WTC11 (cell line): ENCODE data around the gene RPRD1B.

Experiments used
- CREB1 ChIP-seq: sonication (generic); formaldehyde crosslinking; IDR thresholded peaks from 2 replicates; pipeline ENCODE4 v1.8.0; 2023; ENCODE audit warnings: mild to moderate bottlenecking, missing genetic modification reagents
- FOXP1 ChIP-seq: sonication (generic); formaldehyde crosslinking; IDR thresholded peaks from 2 replicates; pipeline ENCODE4 v1.8.0; 2022; ENCODE audit warnings: missing genetic modification reagents, mild to moderate bottlenecking, moderate library complexity, borderline replicate concordance
- ZBTB21 ChIP-seq: sonication (generic); formaldehyde crosslinking; IDR thresholded peaks from 2 replicates; pipeline ENCODE4 v1.8.1; 2023; ENCODE audit warnings: mild to moderate bottlenecking, missing genetic modification reagents, borderline replicate concordance
- TF ChIP-seq, protein P1 (sequence below): fragments of 200-600 bp; IDR thresholded peaks from 2 replicates; pipeline ENCODE4 v1.8.0; 2022; ENCODE audit warnings: antibody characterized with exemption
- TF ChIP-seq, protein P2 (sequence below): sonication (generic); formaldehyde crosslinking; IDR thresholded peaks from 2 replicates; pipeline ENCODE4 v1.8.0; 2022; ENCODE audit warnings: mild to moderate bottlenecking, missing genetic modification reagents
- TF ChIP-seq, protein P3 (sequence below): sonication (generic); formaldehyde crosslinking; IDR thresholded peaks from 2 replicates; pipeline ENCODE4 v1.8.0; 2023; ENCODE audit warnings: missing genetic modification reagents

DNA sequence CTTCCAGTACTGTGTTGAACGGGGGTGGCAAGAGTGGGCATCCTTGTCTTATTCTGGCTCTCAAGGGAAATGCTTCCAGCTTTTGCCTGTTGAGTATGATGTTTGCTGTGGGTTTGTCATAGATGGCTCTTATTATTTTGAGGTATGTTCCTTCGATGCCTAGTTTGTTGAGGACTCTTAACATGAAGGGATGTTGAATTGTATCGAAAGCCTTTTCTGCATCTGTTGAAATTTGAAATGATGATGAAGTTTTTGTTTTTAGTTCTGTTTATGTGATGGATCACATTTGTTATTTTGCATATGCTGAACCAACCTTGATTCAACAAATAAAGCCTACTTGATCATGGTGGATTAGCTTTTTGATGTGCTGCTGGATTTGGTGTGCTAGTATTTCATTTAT is 48.0 kb downstream of the RPRD1B start:
- TF ChIP-seq, protein P1, sequence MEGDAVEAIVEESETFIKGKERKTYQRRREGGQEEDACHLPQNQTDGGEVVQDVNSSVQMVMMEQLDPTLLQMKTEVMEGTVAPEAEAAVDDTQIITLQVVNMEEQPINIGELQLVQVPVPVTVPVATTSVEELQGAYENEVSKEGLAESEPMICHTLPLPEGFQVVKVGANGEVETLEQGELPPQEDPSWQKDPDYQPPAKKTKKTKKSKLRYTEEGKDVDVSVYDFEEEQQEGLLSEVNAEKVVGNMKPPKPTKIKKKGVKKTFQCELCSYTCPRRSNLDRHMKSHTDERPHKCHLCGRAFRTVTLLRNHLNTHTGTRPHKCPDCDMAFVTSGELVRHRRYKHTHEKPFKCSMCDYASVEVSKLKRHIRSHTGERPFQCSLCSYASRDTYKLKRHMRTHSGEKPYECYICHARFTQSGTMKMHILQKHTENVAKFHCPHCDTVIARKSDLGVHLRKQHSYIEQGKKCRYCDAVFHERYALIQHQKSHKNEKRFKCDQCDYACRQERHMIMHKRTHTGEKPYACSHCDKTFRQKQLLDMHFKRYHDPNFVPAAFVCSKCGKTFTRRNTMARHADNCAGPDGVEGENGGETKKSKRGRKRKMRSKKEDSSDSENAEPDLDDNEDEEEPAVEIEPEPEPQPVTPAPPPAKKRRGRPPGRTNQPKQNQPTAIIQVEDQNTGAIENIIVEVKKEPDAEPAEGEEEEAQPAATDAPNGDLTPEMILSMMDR: no peak
- TF ChIP-seq, protein P2, sequence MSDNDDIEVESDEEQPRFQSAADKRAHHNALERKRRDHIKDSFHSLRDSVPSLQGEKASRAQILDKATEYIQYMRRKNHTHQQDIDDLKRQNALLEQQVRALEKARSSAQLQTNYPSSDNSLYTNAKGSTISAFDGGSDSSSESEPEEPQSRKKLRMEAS (CRISPR knock-in tag): no peak
- TF ChIP-seq, protein P3, sequence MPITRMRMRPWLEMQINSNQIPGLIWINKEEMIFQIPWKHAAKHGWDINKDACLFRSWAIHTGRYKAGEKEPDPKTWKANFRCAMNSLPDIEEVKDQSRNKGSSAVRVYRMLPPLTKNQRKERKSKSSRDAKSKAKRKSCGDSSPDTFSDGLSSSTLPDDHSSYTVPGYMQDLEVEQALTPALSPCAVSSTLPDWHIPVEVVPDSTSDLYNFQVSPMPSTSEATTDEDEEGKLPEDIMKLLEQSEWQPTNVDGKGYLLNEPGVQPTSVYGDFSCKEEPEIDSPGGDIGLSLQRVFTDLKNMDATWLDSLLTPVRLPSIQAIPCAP (CRISPR knock-in tag): no peak
- TF ChIP-seq CREB1 (no peak), FOXP1 (CRISPR knock-in tag) (no peak), ZBTB21 (CRISPR knock-in tag) (no peak)
